WTC11 (cell line): ENCODE data around the gene CBLB.

Experiments used
- TF ChIP-seq, protein P1 (sequence below): sonication (generic); formaldehyde crosslinking; IDR thresholded peaks from 2 replicates; pipeline ENCODE4 v1.8.1; 2023; ENCODE audit warnings: mild to moderate bottlenecking, missing genetic modification reagents, moderate library complexity
- TF ChIP-seq, protein P2 (sequence below): fragments of 200-600 bp; IDR thresholded peaks from 2 replicates; pipeline ENCODE4 v1.8.0; 2022; ENCODE audit warnings: antibody characterized with exemption

DNA sequence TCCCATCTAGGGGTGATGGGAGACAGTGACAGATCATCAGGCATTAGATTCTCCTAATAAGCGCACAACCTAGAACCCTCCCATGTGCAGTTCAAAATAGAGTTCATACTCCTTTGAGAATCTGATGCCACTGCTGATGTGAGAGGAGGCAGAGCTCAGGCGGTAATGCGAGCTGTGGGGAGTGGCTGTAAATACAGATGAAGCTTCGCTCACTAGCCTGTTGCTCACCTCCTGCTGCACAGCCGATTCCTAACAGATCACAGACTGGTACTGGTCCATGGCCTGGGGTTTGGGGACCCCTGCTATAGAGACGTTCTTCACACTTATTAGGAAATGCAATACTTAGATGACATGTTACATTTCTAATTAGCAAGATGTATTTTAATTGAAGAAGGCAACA is 154.4 kb downstream of the CBLB start:
- TF ChIP-seq, protein P1, sequence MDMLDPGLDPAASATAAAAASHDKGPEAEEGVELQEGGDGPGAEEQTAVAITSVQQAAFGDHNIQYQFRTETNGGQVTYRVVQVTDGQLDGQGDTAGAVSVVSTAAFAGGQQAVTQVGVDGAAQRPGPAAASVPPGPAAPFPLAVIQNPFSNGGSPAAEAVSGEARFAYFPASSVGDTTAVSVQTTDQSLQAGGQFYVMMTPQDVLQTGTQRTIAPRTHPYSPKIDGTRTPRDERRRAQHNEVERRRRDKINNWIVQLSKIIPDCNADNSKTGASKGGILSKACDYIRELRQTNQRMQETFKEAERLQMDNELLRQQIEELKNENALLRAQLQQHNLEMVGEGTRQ (CRISPR knock-in tag): no peak
- TF ChIP-seq, protein P2, sequence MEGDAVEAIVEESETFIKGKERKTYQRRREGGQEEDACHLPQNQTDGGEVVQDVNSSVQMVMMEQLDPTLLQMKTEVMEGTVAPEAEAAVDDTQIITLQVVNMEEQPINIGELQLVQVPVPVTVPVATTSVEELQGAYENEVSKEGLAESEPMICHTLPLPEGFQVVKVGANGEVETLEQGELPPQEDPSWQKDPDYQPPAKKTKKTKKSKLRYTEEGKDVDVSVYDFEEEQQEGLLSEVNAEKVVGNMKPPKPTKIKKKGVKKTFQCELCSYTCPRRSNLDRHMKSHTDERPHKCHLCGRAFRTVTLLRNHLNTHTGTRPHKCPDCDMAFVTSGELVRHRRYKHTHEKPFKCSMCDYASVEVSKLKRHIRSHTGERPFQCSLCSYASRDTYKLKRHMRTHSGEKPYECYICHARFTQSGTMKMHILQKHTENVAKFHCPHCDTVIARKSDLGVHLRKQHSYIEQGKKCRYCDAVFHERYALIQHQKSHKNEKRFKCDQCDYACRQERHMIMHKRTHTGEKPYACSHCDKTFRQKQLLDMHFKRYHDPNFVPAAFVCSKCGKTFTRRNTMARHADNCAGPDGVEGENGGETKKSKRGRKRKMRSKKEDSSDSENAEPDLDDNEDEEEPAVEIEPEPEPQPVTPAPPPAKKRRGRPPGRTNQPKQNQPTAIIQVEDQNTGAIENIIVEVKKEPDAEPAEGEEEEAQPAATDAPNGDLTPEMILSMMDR: no peak
